ENCODE measurements around the gene MACROH2A1.

The MACROH2A1 gene

DNA sequence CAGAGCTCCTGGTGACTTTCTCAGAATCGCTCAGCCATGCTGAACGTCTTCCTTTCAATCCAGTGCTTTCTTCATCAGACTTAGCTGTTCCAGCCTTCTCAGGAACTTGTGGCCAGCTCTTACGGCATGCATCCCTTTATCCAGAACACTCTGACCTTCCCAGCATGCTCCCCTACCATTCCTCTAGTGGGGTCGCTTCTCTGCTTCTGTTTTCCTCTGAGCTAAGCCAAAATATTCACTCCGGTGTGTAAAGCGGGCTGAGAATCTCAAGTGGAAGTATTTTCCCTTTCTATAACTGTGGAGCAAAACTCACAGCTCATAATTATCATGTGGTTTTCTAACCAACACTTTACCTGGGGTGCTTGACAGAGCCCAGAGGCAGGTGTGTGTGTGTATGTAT is 41.9 kb upstream of the MACROH2A1 start:
- TF ChIP-seq, protein P1, sequence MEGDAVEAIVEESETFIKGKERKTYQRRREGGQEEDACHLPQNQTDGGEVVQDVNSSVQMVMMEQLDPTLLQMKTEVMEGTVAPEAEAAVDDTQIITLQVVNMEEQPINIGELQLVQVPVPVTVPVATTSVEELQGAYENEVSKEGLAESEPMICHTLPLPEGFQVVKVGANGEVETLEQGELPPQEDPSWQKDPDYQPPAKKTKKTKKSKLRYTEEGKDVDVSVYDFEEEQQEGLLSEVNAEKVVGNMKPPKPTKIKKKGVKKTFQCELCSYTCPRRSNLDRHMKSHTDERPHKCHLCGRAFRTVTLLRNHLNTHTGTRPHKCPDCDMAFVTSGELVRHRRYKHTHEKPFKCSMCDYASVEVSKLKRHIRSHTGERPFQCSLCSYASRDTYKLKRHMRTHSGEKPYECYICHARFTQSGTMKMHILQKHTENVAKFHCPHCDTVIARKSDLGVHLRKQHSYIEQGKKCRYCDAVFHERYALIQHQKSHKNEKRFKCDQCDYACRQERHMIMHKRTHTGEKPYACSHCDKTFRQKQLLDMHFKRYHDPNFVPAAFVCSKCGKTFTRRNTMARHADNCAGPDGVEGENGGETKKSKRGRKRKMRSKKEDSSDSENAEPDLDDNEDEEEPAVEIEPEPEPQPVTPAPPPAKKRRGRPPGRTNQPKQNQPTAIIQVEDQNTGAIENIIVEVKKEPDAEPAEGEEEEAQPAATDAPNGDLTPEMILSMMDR (IDR thresholded peaks at IDR 0.05; ENCODE audit: borderline replicate concordance, insufficient read depth, low read depth, low read length) = no peak
- no peak overlapping the region for H3K4me3 ChIP-seq (ENCODE audit: low read depth, low read length)

DNA sequence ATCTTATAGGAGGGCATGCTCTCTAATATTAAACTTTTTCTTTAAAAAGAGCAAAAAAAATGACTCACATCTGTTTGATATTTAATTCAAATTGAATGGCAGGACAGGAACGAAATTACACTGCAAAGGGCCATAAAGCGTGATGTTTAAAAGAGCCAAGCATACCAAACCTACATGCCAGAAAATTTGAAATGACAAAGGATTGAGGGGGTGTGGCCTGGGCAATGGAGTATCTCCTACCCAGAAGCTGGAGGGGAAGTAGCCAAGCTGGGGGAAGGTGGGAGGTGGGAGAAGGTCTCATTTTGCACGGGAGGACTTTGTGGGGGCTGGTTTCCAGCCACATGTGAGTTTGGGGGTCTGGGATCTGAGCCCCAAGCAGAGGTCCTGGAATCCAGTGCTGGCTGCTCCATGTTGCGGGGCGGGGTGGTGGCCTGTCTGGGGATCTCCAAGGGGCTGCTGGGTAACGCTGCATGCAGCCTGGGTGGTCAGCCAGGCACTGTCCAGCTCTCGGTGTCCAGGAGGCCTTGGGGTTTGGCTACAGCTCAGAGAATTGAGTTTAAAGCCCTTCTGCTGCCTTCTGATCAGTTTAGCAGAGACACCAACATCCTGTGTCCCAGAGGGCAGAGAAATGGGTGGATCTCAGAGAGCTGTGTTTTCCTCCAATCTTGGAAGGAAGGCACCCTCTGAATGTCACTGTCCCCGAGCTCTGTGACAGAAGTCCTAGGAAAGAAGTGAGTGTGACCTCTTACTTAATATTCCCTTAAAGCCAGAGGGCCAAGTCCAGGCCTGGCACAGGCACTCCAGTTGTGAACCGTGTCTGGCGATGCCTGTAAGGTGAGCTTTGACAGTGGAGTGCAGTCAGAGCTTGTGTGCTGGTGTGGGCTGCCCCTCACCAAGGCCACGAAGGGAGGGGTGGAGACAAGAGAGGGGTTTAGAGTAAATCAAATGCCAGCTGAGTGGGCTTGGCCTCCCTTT is 40.5 kb upstream of the MACROH2A1 start:
- TF ChIP-seq, protein P1 (IDR thresholded peaks at IDR 0.05; ENCODE audit: borderline replicate concordance, insufficient read depth, low read depth, low read length) = no peak

DNA sequence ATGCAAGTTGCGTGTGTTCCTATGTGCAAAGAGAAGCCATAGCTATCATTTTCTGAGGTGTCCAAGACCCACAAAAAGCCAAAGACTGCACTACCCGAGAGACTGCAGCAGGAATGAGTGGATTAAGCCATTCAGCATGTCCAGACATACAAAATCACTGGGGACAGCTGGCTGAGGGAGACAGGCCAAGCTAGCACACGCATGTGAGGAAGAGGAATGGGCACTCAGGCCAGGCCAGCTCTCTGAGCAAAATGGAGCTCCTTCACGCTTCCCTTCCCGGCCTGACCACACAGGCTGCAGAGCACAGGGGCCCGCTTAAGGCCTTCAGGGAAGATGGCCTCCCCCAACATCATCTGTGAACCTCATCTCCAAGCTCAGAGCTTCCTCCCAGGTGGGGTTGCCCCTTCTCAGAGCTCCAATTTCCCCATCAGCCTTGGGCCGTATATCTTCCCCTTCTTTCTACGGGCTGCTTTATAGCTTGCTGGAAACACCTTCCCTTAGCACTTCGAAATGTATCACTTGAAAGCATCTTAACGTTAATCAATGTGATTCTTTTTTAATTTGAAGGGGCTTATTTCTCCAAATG is 39.7 kb upstream of the MACROH2A1 start:
- no peak overlapping the region for H3K4me3 ChIP-seq (ENCODE audit: low read depth, low read length)

More for the DNA sequence above, 40.5 kb upstream of the MACROH2A1 start:
- no peak overlapping the region for H3K4me3 ChIP-seq (ENCODE audit: low read depth, low read length)

DNA sequence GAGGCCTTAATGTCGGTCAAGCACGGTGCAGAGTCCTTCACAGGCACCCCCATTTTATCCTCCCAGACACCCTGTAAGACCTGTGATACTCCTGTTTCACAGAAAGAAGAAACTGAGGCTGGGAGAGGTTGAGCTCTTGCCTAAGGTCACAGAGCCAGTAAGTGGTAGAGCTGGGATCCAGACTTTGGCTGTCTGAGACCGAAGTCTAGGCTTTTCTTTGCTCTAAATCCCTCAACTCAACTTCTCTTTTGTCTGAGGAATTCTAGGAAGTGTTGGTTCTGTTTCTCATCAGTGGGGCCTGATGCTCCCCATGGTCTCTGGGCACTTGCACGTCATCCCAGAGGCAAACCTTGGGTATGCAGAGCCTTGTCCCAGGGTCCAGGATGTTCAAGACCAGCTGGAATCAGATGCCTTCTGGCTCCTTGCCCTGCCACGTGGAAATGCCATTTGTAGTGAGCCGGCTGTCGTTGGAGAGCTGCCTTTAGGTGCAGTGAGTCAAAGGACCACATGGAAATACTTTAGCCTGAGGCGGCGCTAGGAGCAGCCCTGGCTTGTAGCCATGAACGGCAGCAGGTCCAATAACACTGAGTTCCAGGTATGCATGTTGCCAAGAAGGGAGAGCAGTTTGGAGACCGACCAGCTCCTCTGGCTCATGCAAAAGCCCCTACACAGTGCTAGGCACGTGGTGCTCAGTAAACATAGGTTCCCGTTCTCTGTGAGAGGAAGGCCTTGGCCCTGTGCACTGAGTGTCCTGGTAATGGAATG is 38.9 kb upstream of the MACROH2A1 start:
- TF ChIP-seq, protein P1 (IDR thresholded peaks at IDR 0.05; ENCODE audit: borderline replicate concordance, insufficient read depth, low read depth, low read length) = no peak
- H3K4me3 ChIP-seq (ENCODE audit: low read depth, low read length) = no peak overlapping the region

More for the DNA sequence above, 39.7 kb upstream of the MACROH2A1 start:
- TF ChIP-seq, protein P1 (IDR thresholded peaks at IDR 0.05; ENCODE audit: borderline replicate concordance, insufficient read depth, low read depth, low read length) = no peak

DNA sequence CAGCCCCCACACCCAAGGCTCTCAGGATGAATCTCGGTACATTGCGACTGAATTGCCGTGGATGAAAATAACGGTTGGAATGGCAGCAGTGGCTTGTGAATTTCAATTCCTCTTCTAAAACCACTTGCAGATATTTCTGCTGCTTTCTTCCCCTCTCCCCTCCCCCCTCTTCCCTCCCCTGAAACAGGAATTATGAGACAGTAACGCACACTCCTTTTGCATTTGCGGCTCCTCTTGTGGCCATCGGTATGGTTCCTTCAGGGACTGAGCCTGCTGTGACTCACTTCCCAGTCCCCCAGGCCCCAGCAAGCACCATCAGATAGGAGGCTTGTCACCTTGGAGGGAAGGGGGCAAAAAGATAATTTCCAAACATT is 38.4 kb upstream of the MACROH2A1 start:
- TF ChIP-seq, protein P1 (IDR thresholded peaks at IDR 0.05; ENCODE audit: borderline replicate concordance, insufficient read depth, low read depth, low read length) = no peak
- no peak overlapping the region for H3K4me3 ChIP-seq (ENCODE audit: low read depth, low read length)

DNA sequence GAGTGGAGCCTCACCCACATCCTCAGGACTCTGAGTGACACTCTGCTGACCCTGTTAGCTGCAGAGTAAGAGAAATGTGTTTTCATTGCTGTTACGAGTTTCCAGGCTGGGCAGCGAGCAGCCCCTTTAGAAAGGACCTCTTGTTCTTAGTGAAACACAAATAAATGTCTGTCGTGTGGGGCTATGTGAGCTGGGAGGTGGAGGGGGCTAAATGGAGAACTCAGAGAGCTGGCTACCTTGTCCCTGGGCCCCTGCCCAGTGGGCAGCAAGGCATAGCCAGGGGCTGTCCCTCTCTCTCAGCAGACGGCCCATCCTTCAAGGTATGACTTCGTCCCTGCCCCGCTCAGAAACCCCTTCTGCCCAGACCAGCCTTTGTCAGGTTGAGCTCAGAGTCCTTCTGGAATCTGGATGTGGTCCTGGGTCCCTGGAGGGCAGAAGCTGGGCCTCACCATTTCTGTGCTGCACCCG is 38.0 kb upstream of the MACROH2A1 start:
- TF ChIP-seq, protein P1 (IDR thresholded peaks at IDR 0.05; ENCODE audit: borderline replicate concordance, insufficient read depth, low read depth, low read length) = no peak
- no peak overlapping the region for H3K4me3 ChIP-seq (ENCODE audit: low read depth, low read length)

All from GM12875 (cell line).